Activated CD4-positive, alpha-beta T cell treated with anti-CD3 and anti-CD28 coated beads for 24 hours (primary cell): ENCODE results near the gene SIK3.
"Not testable (repeated sequence)": the region's sequence is repeated elsewhere in the genome, so short reads cannot be mapped to it uniquely, and the experiment has no call there.

ENCODE experiments used
- DNase-seq, 2 donors: peaks; one replicate each; pipeline ENCODE4 v3.0.0-alpha.2; 2020; ENCODE audit warnings: low read depth in 2 of 2

SIK3 gene

DNA sequence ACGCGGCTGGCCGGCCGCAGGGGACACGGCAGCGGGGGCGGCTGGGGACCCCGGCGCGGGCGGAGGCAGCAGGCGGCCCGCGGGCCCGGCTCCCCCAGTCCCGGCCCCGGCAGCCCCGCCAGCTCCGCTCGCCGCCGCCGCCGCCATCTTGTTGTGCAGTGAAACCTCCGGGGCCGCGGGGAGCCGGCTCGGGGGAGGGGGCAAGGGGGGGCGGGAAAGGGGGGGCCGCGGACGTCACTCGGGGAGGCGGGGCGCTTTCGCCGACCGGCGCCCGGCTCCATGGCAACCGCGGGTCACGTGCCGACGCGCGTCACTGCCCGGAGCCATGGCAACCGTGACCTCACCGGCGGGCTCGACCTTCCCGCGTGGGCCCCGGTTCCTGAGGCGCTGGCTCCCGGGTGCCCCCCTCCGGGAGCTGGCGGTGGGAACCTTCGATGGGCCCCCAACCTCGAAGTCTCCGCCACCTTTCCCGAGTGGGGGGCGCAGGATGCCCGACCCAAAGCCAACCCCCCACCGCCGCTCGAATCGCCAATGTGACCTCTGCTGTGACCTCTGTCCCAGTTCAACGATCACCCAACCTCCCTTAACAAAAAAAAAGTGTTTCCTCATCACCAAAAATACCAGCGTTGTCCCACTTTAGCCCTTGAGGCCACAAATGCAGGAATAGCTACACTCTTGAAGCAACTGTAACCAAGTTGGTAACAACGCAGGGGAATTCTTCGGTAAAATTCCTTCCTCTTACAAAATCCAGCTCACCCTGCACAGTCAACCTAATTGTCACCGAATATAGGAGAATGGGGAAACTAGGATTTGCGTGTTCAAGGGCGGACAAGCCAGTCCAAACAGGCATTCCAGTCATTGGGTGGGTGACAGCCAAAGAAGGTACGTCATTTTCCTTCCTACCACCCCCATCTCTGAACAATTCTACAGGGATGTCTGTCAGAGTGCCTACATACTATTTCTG, at the start of gene SIK3:
SIK3 (minus strand) TSS at position 160 of the 964 bp plus-strand sequence; CDS start at position 147, 13 bp downstream.
- peak; percentile 84 to 90 for DNase-seq

GRCh38 chr11:117146521-117146920, 48.3 kb upstream of the SIK3 start:
- no peak for DNase-seq

DNA sequence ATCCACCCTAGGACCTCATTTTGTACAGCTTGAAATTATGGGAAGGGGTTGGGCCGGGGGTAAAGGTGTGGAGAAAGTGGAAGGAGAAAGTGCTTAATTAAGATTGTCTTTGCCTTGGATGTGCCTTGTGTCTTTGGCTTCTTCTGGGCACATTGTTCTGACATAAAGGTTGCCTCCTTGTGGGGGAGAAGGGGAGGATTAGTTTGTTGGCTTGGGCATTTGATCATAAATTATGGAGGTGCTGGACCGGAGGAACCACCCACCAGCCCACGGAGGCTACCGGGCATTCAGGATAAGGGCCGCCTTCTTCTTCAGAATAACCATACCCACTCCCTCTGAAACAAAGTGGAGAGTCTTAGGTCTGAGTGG, 47.1 kb upstream of the SIK3 start:
- no peak for DNase-seq

DNA sequence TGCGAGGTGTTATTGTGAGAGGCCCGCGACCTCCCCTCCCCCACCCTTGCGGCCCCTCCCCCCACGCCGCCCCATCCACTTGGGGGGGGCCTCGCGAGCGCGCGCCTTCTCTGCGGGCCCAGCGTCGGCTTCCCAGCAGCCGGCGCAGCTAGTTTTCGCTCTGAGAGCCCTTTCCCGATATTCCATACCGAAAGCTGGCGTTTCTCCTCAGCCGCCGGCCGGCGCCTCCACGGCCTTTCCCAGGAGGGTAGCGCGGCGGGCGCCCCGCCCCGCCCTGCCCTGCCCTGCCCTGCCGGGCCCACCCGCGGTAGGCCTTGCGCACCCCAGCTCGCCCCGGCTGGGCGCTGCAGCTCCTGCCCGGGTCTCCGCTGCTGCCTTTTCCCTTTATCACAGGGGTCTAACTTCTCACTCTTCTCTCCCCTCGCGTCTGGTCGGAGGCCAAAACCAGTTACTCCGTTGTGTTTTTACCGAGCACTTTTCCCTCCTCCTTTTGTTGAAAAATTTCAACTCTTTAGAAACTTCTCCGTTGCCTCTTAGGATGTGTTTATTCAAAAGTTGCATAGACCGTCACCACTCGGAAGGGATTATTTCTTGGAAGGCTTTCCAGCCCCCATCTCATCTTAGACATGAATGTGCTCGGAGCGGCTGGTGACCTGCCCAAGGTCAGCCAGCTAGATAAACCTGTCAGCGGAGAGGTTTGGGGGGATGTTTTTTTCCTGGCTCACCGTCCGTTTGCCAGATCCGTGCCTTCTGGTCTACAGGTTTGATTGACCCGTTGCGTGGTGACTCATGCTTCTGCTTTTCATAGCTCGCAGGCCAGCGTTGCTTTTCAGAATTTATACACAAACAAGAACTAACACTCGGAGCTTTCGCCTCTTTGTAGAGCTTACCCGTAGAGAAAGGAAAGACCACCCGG, 46.5 kb upstream of the SIK3 start:
- peak in 1 of 2 donors; percentile 4 for DNase-seq

DNA sequence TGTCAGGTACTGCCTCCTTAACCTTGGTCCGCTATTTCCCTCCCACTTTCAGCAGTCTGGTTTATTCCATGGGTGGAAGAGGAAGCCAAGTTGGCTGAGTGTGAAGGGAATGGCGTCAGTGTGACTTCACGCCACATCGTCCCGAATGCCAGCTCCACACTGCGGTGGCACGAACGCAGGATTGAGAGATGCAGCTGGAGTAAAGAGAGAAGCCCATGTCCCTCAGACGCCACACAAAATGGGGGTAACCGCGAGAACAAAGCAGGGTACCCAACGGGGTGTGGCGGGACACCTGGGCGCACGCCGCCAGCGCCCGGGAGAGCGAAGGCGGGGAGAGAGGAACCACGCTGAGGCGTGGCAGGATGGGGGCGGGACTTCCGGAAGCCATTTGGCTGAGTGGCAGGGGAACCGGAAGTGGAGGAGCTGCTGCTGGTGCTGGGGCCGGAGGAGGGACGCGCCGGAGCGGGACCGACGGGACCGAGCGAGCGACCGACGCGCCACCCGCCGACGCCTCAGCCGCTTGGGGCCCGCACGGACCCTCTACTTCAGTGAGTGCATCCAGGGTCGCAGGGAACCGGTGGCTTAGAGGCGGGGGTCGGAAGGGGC, 45.7 kb upstream of the SIK3 start, which contains the start of gene PAFAH1B2:
PAFAH1B2 (plus strand) TSS at position 417 of the 606 bp plus-strand sequence. CDS start 8,161 bp downstream, outside the sequence.
- peak; percentile 96 for DNase-seq

GRCh38 chr11:117143390-117143789, 45.2 kb upstream of the SIK3 start:
- peak in 1 of 2 donors; percentile 14 for DNase-seq

DNA sequence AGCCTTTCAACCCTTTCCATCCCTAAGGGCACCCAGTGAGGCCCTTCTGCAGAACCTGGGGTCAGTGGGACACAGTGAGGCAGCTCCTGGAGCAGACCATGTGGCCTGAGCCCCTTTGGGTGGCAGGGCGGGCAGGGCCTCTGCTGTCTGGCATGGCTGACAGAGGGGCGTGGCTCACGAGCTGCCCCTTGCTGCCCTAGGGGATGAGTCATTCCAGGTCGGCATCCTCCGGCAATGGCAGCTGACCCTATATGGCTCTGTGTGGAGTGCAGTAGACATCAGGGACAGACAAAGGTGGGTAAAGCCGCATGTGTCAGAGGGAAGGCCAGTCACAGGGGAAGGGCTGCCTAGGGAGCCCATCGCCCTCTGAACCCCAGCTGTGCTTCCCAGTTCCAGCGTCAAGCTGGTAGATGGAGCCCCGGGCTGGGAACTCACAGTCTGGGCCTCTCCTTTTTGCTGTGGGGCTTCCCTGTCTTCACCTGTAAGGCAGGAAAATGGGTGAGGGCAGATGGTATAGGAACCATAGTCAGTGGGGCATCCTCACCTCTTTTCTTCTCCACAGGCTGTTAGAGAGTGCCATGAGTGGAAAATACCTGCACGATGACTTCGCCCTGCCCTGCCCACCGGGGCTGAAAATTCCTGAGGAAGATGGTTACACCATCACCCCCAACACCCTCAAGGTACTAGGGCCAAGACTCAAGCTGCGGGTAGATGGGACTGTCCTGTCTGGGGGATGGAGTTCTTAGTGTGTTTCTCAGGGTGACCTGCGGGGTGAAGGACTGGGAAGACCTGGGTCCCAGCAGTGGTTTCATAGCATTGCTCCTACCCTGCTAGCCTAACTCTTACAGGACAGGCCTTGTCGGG, 39.2 kb upstream of the SIK3 start:
- DNase-seq = not testable (repeated sequence)

GRCh38 chr11:117134979-117135378, 36.8 kb upstream of the SIK3 start:
- not testable (repeated sequence) for DNase-seq

GRCh38 chr11:117134431-117134830, 36.2 kb upstream of the SIK3 start:
- DNase-seq = no peak

DNA sequence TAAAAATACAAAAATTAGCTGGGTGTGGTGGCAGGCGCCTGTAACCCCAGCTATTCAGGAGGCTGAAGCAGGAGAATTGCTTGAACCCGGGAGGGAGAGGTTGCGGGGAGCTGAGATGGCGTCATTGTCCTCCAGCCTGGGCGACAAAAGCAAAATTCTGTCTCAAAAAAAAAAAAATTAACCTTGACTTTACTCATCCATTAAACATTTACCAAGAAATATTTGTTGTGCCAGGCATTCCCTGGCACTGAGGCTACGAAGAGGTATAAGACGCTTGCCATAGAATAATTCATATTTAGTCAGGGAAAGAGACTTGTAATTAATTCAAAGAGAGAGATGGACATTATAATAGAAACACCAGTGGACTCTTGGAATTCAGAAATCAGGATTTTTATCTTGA, 32.7 kb upstream of the SIK3 start:
- no peak for DNase-seq

GRCh38 chr11:117130396-117130795, 32.2 kb upstream of the SIK3 start:
- DNase-seq = not testable (repeated sequence)

DNA sequence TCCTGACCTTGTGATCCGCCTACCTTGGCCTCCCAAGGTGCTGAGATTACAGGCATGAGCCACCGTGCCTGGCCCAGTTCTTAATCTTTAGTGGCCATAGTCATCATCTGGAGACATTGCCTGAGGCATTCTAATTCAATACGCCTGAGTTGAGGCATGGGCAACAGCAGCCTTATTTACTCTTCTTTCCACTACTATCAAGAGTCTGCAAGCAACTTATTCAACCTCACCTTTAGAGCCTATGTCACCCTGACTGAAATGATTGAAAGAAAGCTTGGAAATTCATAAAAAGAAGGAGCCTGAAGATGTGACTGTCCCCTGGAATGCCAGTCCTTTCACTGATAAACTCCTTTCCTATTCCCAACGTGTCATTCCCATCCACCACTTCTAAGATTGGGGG, 30.1 kb upstream of the SIK3 start:
- DNase-seq = no peak

DNA sequence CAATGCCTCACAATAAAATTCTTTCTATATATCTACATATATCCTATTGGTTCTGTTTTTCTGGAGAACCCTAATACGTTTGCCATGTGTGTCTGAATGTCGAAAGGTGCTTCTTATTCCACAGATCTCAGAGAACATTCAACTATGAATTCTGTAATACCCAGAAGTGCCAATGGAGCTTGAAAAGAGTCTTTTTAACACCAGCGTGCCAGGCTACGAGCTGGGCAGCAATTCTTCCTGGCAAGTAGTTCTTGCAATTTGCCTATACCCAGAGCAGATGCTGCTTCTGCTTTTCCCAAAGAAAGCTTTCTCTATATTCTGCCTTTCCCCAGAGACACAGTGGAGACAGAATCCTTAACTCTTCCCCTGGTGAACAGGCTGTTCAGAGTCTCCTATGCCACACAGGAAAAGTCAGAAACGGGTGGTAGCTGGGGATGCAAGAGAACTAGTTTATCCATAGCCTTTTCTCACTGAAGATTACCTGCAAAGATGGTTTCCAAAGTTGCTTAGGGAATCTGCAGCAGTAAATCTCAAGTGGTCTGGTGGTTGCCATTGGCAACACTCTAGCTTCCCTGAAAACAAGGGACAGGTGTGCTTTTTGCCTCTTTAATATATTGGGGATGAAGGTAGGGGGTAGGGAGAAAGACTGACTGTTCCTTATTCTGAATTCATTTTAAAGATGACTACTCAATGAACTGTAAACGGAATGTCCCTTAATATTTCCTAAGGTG, 29.1 kb upstream of the SIK3 start:
- no peak for DNase-seq

DNA sequence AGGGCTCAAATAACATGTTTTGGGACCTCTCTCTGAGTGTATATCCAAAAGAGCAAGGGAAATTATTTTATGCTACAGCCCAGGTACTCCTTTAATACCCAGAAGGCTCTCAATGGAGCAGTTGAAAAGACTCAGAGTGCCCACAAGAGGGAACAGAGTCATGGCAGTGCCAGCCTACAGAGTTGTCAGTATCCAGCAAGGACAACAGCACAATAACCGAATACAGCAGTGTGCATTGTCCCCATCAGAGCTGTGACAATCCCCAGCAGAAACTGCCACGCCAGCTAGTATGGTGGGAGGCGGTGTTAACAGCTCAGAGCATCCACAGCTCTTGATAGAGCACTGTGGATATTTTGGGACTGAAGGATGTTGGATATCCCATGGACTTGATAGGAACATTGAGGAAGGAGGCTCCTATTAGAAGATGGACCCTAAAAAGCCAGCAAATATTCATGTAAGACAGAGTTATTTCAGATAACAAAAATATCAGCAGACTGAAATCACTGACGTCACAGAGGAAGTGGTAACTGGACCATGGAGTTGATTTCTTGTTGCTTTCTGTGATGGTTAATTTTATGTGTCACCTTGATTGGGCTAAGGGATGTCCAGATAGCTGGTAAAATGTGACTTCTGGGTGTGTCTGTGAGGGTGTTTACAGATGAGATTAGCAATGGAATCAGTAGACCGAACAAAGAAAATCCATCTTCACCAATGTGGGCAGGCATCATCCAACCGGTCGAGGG, 28.2 kb upstream of the SIK3 start:
- no peak for DNase-seq

GRCh38 chr11:117122556-117122955, 24.3 kb upstream of the SIK3 start:
- no peak for DNase-seq

GRCh38 chr11:117121176-117121575, 22.9 kb upstream of the SIK3 start:
- no peak for DNase-seq

GRCh38 chr11:117117681-117118080, 19.5 kb upstream of the SIK3 start:
- no peak for DNase-seq

DNA sequence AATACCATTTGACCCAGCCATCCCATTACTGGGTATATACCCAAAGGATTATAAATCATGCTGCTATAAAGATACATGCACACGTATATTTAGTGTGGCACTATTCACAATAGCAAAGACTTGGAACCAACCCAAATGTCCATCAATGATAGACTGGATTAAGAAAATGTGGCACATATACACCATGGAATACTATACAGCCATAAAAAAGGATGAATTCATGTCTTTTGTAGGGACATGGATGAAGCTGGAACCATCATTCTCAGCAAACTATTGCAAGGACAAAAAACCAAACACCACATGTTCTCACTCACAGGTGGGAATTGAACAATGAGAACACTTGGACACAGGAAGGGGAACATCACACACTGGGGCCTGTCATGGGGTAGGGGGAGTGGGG, 14.7 kb upstream of the SIK3 start:
- not testable (repeated sequence) for DNase-seq

DNA sequence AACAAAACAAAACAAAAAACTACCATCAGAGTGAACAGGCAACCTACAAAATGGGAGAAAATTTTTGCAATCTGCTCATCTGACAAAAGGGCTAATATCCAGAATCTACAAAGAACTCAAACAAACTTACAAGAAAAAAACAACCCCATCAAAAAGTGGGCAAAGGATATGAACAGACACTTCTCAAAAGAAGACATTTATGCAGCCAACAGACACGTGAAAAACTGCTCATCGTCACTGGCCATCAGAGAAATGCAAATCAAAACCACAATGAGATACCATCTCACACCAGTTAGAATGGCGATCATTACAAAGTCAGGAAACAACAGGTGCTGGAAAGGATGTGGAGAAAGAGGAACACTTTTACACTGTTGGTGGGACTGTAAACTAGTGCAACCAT, 14.3 kb upstream of the SIK3 start:
- not testable (repeated sequence) for DNase-seq
